Mucosa of stomach (tissue), 1 donor: ENCODE data around the gene RIF1.

Experiments
- H3K27me3 ChIP-seq: one replicate; pipeline ENCODE4 v1.7.0; 2013; ENCODE audit warnings: mild to moderate bottlenecking, low read length; ENCODE audit not compliant: control insufficient read depth, insufficient read depth
- H3K36me3 ChIP-seq: one replicate; pipeline ENCODE4 v1.7.0; 2013; ENCODE audit warnings: low read length; ENCODE audit not compliant: control insufficient read depth, insufficient read depth
- H3K4me1 ChIP-seq: one replicate; pipeline ENCODE4 v1.7.0; 2013; ENCODE audit warnings: mild to moderate bottlenecking, low read length; ENCODE audit not compliant: control insufficient read depth, insufficient read depth
- H3K4me3 ChIP-seq: one replicate; pipeline ENCODE4 v1.7.0; 2013; ENCODE audit warnings: low read length
- H3K9ac ChIP-seq: one replicate; pipeline ENCODE4 v1.7.0; 2013; ENCODE audit warnings: mild to moderate bottlenecking, low read length, moderate library complexity
- H3K9me3 ChIP-seq: one replicate; pipeline ENCODE4 v1.7.0; 2013; ENCODE audit warnings: mild to moderate bottlenecking, low read length, moderate library complexity; ENCODE audit not compliant: control insufficient read depth
- donor health status: Pancreatic carcinoma.

Gene RIF1, protein sequence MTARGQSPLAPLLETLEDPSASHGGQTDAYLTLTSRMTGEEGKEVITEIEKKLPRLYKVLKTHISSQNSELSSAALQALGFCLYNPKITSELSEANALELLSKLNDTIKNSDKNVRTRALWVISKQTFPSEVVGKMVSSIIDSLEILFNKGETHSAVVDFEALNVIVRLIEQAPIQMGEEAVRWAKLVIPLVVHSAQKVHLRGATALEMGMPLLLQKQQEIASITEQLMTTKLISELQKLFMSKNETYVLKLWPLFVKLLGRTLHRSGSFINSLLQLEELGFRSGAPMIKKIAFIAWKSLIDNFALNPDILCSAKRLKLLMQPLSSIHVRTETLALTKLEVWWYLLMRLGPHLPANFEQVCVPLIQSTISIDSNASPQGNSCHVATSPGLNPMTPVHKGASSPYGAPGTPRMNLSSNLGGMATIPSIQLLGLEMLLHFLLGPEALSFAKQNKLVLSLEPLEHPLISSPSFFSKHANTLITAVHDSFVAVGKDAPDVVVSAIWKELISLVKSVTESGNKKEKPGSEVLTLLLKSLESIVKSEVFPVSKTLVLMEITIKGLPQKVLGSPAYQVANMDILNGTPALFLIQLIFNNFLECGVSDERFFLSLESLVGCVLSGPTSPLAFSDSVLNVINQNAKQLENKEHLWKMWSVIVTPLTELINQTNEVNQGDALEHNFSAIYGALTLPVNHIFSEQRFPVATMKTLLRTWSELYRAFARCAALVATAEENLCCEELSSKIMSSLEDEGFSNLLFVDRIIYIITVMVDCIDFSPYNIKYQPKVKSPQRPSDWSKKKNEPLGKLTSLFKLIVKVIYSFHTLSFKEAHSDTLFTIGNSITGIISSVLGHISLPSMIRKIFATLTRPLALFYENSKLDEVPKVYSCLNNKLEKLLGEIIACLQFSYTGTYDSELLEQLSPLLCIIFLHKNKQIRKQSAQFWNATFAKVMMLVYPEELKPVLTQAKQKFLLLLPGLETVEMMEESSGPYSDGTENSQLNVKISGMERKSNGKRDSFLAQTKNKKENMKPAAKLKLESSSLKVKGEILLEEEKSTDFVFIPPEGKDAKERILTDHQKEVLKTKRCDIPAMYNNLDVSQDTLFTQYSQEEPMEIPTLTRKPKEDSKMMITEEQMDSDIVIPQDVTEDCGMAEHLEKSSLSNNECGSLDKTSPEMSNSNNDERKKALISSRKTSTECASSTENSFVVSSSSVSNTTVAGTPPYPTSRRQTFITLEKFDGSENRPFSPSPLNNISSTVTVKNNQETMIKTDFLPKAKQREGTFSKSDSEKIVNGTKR (N-terminal part only)

GRCh38 chr2:151409601-151410484 lies at the start of gene RIF1:
RIF1 (plus strand) TSS chr2:151409902; CDS start chr2:151410424, 522 bp downstream.
- Histone ChIP-seq H3K9ac (peak within 1 kb of the TSS; percentile 87), H3K9me3 (no peaks in the 10 kb centered on the region), H3K36me3 (no peaks in the 10 kb centered on the region), H3K4me1 (peaks cover 6% of the 10 kb centered on the region), H3K4me3 (peak within 1 kb of the TSS; percentile 91), H3K27me3 (no peaks in the 10 kb centered on the region)

DNA sequence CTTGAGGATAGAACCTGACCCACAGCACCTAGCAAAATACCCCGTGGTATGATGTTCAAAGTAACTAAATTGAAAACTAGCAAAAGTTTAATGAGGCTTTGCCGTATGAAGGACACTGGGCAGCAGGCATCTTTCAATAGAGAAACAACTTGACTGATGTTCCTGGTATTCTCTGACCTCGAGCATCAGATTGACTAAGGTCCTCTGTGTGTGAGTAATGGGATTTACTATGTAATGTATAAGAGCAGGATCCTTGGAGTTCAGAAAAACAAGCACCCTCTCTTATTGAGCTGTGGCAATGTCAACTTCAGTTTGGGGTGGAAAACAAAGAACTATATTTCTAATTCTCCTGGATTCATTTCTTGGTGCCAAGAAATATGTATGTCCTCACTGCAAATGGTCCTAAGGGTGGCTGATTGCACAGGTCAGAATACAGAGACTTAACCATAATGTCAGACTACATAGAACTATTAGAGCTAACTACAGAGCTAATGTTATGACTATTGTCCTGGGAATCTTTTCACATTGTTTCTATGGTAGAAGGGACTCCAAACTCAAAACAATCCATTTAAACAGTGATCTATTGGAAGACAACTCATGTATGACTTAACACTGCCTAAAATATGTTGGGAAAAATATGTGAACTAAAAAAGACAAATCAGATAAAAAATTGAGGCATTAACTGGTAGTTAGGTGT lies 47.9 kb upstream of the RIF1 start:
- Histone ChIP-seq H3K36me3 (no peaks in the 10 kb centered on the region), H3K27me3 (no peaks in the 10 kb centered on the region), H3K4me1 (no peaks in the 10 kb centered on the region), H3K4me3 (no peak overlapping the region), H3K9ac (no peak overlapping the region), H3K9me3 (no peaks in the 10 kb centered on the region)

DNA sequence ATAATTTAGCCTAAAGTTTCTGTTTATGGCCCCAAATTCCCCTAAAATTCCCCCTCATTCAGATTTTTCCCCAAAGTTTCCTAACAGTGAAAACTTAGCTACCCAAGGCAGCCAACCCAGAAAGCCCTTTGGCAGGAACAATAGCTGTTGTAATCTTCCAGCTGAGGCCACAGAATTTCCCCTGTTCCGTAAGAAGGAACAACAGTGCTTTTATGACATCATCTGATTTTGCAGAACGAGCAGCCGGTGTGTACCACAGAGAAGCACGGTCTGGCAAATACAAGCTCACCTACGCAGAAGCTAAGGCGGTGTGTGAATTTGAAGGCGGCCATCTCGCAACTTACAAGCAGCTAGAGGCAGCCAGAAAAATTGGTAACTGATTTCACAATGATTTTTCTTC lies 46.0 kb upstream of the RIF1 start:
- H3K4me3 ChIP-seq: no peak overlapping the region
- no peak overlapping the region for H3K9ac ChIP-seq
- H3K4me1 ChIP-seq: no peaks in the 10 kb centered on the region
- no peaks in the 10 kb centered on the region for H3K27me3 ChIP-seq
- no peaks in the 10 kb centered on the region for H3K9me3 ChIP-seq
- H3K36me3 ChIP-seq: no peaks in the 10 kb centered on the region

DNA sequence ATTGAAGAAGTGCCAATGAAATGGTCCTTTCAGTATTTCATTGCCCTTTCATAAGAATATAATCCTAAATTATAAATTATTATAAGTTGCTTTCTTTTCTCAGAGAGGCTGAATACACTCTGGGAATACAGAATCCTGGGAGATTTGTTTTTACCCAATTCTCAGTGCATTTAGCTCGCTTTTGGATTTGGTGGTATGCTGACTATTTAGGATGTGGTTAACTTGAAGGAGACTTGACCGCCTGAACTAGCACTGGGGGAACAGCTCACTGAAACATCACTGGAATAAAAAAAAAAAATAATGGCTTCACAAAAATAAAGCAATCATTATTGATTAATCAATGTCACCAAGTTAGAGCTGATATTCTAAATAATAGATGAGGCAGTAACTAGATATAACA lies 42.1 kb upstream of the RIF1 start:
- Histone ChIP-seq H3K9me3 (no peaks in the 10 kb centered on the region), H3K9ac (no peak overlapping the region), H3K4me1 (no peaks in the 10 kb centered on the region), H3K27me3 (no peaks in the 10 kb centered on the region), H3K4me3 (no peak overlapping the region), H3K36me3 (no peaks in the 10 kb centered on the region)

DNA sequence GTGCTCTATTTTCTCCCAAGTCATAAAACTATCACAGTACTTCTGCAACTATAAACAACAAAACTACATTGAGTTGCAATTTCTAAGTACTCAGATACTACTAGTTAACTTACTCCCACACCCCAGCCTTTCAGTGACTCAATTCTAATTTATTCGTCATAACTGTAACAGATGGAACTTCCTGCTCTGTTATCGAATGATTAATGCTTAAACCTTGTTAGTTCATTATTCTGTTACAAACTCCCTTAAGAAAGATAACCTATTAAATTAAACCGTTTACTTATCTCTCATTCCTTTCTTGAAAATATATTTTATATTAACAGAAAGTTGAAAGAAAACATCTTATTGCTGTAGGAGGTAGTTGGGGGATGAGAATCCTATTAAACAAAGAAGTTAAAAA lies 35.3 kb upstream of the RIF1 start:
- H3K27me3 ChIP-seq: no peaks in the 10 kb centered on the region
- no peaks in the 10 kb centered on the region for H3K9me3 ChIP-seq
- no peak overlapping the region for H3K9ac ChIP-seq
- H3K4me3 ChIP-seq: no peak overlapping the region
- H3K4me1 ChIP-seq: no peaks in the 10 kb centered on the region
- H3K36me3 ChIP-seq: no peaks in the 10 kb centered on the region

- Histone ChIP-seq H3K9ac (no peak overlapping the region), H3K4me3 (no peak overlapping the region), H3K27me3 (no peaks in the 10 kb centered on the region), H3K36me3 (no peaks in the 10 kb centered on the region), H3K4me1 (no peaks in the 10 kb centered on the region), H3K9me3 (no peaks in the 10 kb centered on the region)
Measured at GRCh38 chr2:151379169-151379568, 30.5 kb upstream of the RIF1 start.

- H3K4me1 ChIP-seq: no peaks in the 10 kb centered on the region
- H3K27me3 ChIP-seq: no peaks in the 10 kb centered on the region
- H3K36me3 ChIP-seq: no peaks in the 10 kb centered on the region
- no peaks in the 10 kb centered on the region for H3K9me3 ChIP-seq
- no peak overlapping the region for H3K9ac ChIP-seq
- H3K4me3 ChIP-seq: no peak overlapping the region
Measured at GRCh38 chr2:151380580-151381235, 29.0 kb upstream of the RIF1 start.

DNA sequence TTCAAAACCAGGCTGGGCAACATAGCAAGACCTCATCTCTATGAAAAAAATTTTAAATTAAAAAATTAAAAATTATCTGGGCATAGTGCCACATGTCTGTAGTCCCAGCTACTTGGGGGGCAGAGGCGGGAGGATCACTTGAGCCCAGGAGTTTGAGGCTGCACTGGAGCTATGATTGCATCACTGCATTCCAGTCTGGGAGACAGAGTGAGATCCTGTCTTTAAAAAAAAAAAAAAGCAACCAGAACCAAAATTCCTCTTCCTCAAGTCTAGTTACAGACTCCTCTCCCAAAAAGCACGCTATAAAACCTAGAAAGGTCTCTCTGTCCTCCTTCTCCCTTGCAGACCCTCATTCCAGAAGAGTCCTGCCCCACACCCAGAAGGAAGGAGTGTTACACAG lies 28.4 kb upstream of the RIF1 start:
- no peaks in the 10 kb centered on the region for H3K36me3 ChIP-seq
- H3K4me3 ChIP-seq: no peak overlapping the region
- H3K9me3 ChIP-seq: no peaks in the 10 kb centered on the region
- H3K9ac ChIP-seq: no peak overlapping the region
- no peaks in the 10 kb centered on the region for H3K4me1 ChIP-seq
- no peaks in the 10 kb centered on the region for H3K27me3 ChIP-seq

DNA sequence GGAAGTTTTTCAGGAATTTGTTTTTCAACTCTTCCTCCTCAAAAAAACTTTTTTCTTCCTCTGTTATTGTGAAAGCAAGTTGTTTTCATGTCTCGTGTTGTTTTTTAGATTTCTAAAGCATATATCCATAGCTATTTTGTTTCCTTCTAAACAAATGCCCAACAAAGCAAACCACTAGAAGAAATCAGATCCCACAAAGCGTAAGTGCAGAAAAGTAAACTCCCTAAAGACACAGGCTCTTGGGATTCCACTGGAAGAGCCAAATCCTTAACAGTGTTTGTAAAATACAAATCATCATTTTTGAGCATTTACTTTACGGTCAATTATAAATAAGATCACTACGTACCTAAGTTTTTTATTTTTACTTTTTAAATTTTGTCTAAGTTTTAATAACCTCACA lies 21.7 kb upstream of the RIF1 start:
- H3K9me3 ChIP-seq: no peaks in the 10 kb centered on the region
- no peaks in the 10 kb centered on the region for H3K36me3 ChIP-seq

GRCh38 chr2:151391436-151391835 lies 18.3 kb upstream of the RIF1 start:
- H3K36me3 ChIP-seq: no peaks in the 10 kb centered on the region
- no peaks in the 10 kb centered on the region for H3K9me3 ChIP-seq
- no peak overlapping the region for H3K4me3 ChIP-seq
- no peak overlapping the region for H3K9ac ChIP-seq
- no peaks in the 10 kb centered on the region for H3K27me3 ChIP-seq
- no peaks in the 10 kb centered on the region for H3K4me1 ChIP-seq

More for the DNA sequence above, 21.7 kb upstream of the RIF1 start:
- no peak overlapping the region for H3K4me3 ChIP-seq
- no peaks in the 10 kb centered on the region for H3K4me1 ChIP-seq
- H3K27me3 ChIP-seq: no peaks in the 10 kb centered on the region
- H3K9ac ChIP-seq: no peak overlapping the region
